Measurements from ENCODE around the gene LRRC61. TPM values are rescaled to one million over a fixed set of nuclear protein-coding genes. Genes with fewer than 3 reads are reported as not detected.

The LRRC61 gene
- polyA plus RNA-seq, 1 donor (not counting 4 experiments of a cell fraction or from before 2014, with no cell fraction given) = 1.0 TPM

- Histone ChIP-seq H3K4me2 (ENCODE audit: control insufficient read depth, extremely low read depth, insufficient read depth, low read depth, low read length) (no peak overlapping the region), H3K4me3 (ENCODE audit: control insufficient read depth in 2 of 3, extremely low read depth in 1 of 3, insufficient read depth in 2 of 3, low read depth in 1 of 3, low read length in 3 of 3) (no peak overlapping the region), H4K20me1 (ENCODE audit: control insufficient read depth, extremely low read depth, insufficient read depth, low read length) (no peaks in the 10 kb centered on the region), H3K27ac (ENCODE audit: control insufficient read depth, insufficient read depth, low read length) (no peak overlapping the region), H3K9me3 (ENCODE audit: control insufficient read depth, low read depth, low read length) (no peaks in the 10 kb centered on the region), H3K4me1 (ENCODE audit: control insufficient read depth, extremely low read depth, insufficient read depth, low read length) (no peaks in the 10 kb centered on the region), H3K9me1 (ENCODE audit: control insufficient read depth, extremely low read depth, insufficient read depth, low read length) (no peaks in the 10 kb centered on the region), H3K79me2 (ENCODE audit: control insufficient read depth, insufficient read depth, low read length) (no peaks in the 10 kb centered on the region), H3K9ac (ENCODE audit: control insufficient read depth, extremely low read depth, insufficient read depth, low read length) (no peak overlapping the region), H3K27me3 (ENCODE audit: control insufficient read depth, extremely low read depth, insufficient read depth, low read length) (no peaks in the 10 kb centered on the region), H3K36me3 (ENCODE audit: control insufficient read depth in 2 of 2, extremely low read depth in 1 of 2, insufficient read depth in 2 of 2, low read length in 2 of 2) (no peaks in the 10 kb centered on the region), H2AFZ (ENCODE audit: control insufficient read depth, low read length) (no peak overlapping the region)
- dilution Hi-C loops (cut with MboI; ENCODE audit: extremely low pct_ligation_motif_present, low sequenced_read_pairs) = no loop called here
- DNase-seq (ENCODE audit: low read depth, low spot score) (no peak), FAIRE-seq (no peak)
- TF ChIP-seq EZH2 (IDR thresholded peaks at IDR 0.05; ENCODE audit: low read length) (no peak), CTCF (optimal IDR thresholded peaks at IDR 0.05 in 1 of 3, IDR thresholded peaks at IDR 0.05 in 1 of 3, conservative IDR thresholded peaks at IDR 0.05 in 1 of 3; ENCODE audit: extremely low read depth in 1 of 3, insufficient read depth in 2 of 3, low read length in 3 of 3) (no peak)
These were observed 34.1 kb downstream of the LRRC61 start for GRCh38 chr7:150357270-150357669.

GRCh38 chr7:150357771-150358427 is 34.7 kb downstream of the LRRC61 start:
- Histone ChIP-seq H3K4me2 (ENCODE audit: control insufficient read depth, extremely low read depth, insufficient read depth, low read depth, low read length) (no peak overlapping the region), H2AFZ (ENCODE audit: control insufficient read depth, low read length) (no peak overlapping the region)

More at GRCh38 chr7:150357771-150358427, 34.7 kb downstream of the LRRC61 start:
- no peak overlapping the region for H3K9ac ChIP-seq (ENCODE audit: control insufficient read depth, extremely low read depth, insufficient read depth, low read length)
- H3K4me1 ChIP-seq (ENCODE audit: control insufficient read depth, extremely low read depth, insufficient read depth, low read length) = no peaks in the 10 kb centered on the region
- FAIRE-seq = no peak
- H3K79me2 ChIP-seq (ENCODE audit: control insufficient read depth, insufficient read depth, low read length) = no peaks in the 10 kb centered on the region
- H3K27ac ChIP-seq (ENCODE audit: control insufficient read depth, insufficient read depth, low read length) = no peak overlapping the region
- H3K9me1 ChIP-seq (ENCODE audit: control insufficient read depth, extremely low read depth, insufficient read depth, low read length) = no peaks in the 10 kb centered on the region
- H3K4me3 ChIP-seq (ENCODE audit: control insufficient read depth in 2 of 3, extremely low read depth in 1 of 3, insufficient read depth in 2 of 3, low read depth in 1 of 3, low read length in 3 of 3) = no peak overlapping the region
- no peak for DNase-seq (ENCODE audit: low read depth, low spot score)
- H4K20me1 ChIP-seq (ENCODE audit: control insufficient read depth, extremely low read depth, insufficient read depth, low read length) = no peaks in the 10 kb centered on the region
- no peaks in the 10 kb centered on the region for H3K9me3 ChIP-seq (ENCODE audit: control insufficient read depth, low read depth, low read length)
- H3K27me3 ChIP-seq (ENCODE audit: control insufficient read depth, extremely low read depth, insufficient read depth, low read length) = no peaks in the 10 kb centered on the region
- dilution Hi-C loops (cut with MboI; ENCODE audit: extremely low pct_ligation_motif_present, low sequenced_read_pairs) = no loop called here
- no peaks in the 10 kb centered on the region for H3K36me3 ChIP-seq (ENCODE audit: control insufficient read depth in 2 of 2, extremely low read depth in 1 of 2, insufficient read depth in 2 of 2, low read length in 2 of 2)
- TF ChIP-seq CTCF (optimal IDR thresholded peaks at IDR 0.05 in 1 of 3, IDR thresholded peaks at IDR 0.05 in 1 of 3, conservative IDR thresholded peaks at IDR 0.05 in 1 of 3; ENCODE audit: extremely low read depth in 1 of 3, insufficient read depth in 2 of 3, low read length in 3 of 3) (peak in 1 of 3 experiments; percentile 12), EZH2 (IDR thresholded peaks at IDR 0.05; ENCODE audit: low read length) (no peak)
